SU-DHL-6 (cell line): ENCODE data around the gene CHRNA4.

Experiments used
- H2AFZ ChIP-seq: fragments of 200-600 bp; sonication (generic); 2 replicates; pipeline ENCODE4 v1.6.1; 2014; ENCODE audit warnings: low read depth, mild to moderate bottlenecking, moderate library complexity, mixed read lengths, antibody characterized with exemption, low read length; ENCODE audit not compliant: severe bottlenecking
- H3F3A ChIP-seq: fragments of 200-600 bp; shearing (Covaris generic); 2 replicates; pipeline ENCODE4 v1.6.0; 2016; ENCODE audit warnings: antibody characterized with exemption, mild to moderate bottlenecking; ENCODE audit not compliant: insufficient read depth
- H3K27ac ChIP-seq: fragments of 200-600 bp; sonication (generic); 2 replicates; pipeline ENCODE4 v1.5.1; 2016; ENCODE audit warnings: low read depth, mild to moderate bottlenecking, low read length, moderate library complexity, mixed read lengths
- H3K27me3 ChIP-seq: fragments of 200-600 bp; sonication (generic), shearing (Covaris generic); 2 replicates; pipeline ENCODE4 v1.6.0; 2014; ENCODE audit warnings: mild to moderate bottlenecking, low read length
- H3K36me3 ChIP-seq: fragments of 200-600 bp; sonication (generic); 2 replicates; pipeline ENCODE4 v1.6.1; 2014; ENCODE audit warnings: mild to moderate bottlenecking, low read length, mixed read lengths
- H3K4me2 ChIP-seq: fragments of 300-600, 200-600 bp; shearing (Covaris generic), sonication (generic); 2 replicates; pipeline ENCODE4 v1.6.0; 2014; ENCODE audit warnings: low read length, low read depth, mild to moderate bottlenecking; ENCODE audit not compliant: poor library complexity, severe bottlenecking
- H3K4me3 ChIP-seq: fragments of 200-600 bp; sonication (generic); 2 replicates; pipeline ENCODE4 v1.5.1; 2014; ENCODE audit warnings: antibody characterized with exemption, low read length, mild to moderate bottlenecking, mixed read lengths; ENCODE audit not compliant: insufficient read depth, poor library complexity, severe bottlenecking
- H3K79me2 ChIP-seq: fragments of 200-600 bp; sonication (generic); 2 replicates; pipeline ENCODE4 v1.6.1; 2014; ENCODE audit warnings: mild to moderate bottlenecking, low read length, moderate library complexity; ENCODE audit not compliant: insufficient read depth
- H3K9ac ChIP-seq: fragments of 200-600 bp; sonication (generic); 2 replicates; pipeline ENCODE4 v1.7.0; 2014; ENCODE audit warnings: mild to moderate bottlenecking, low read length
- H3K9me2 ChIP-seq: fragments of 200-600 bp; sonication (generic); replicated peaks from 2 replicates; pipeline ENCODE4 v1.6.1; 2014; ENCODE audit warnings: low read length; ENCODE audit not compliant: insufficient read depth
- H3K9me3 ChIP-seq: fragments of 200-600 bp; sonication (generic); 2 replicates; pipeline ENCODE4 v1.6.1; 2014; ENCODE audit warnings: low read length, mixed read lengths; ENCODE audit not compliant: insufficient read depth
- H4K20me1 ChIP-seq: fragments of 200-600 bp; sonication (generic); 2 replicates; pipeline ENCODE4 v1.6.1; 2014; ENCODE audit warnings: low read depth, mild to moderate bottlenecking, antibody characterized with exemption, low read length, moderate library complexity, mixed read lengths
- EZH2phosphoT487 ChIP-seq: fragments of 200-600 bp; sonication (generic), shearing (Covaris generic); conservative IDR thresholded peaks from 2 replicates; pipeline ENCODE4 v1.6.1; 2018; ENCODE audit warnings: mild to moderate bottlenecking, antibody characterized with exemption, low read length, moderate library complexity, mixed read lengths
- TF ChIP-seq, protein P1 (sequence below): fragments of 200-600 bp; sonication (generic); IDR thresholded peaks from one replicate; pipeline ENCODE4 v1.5.1; 2017; ENCODE audit warnings: antibody characterized with exemption, mild to moderate bottlenecking, low read length, moderate library complexity; ENCODE audit not compliant: insufficient read depth, poor library complexity, severe bottlenecking

CHRNA4 gene

DNA sequence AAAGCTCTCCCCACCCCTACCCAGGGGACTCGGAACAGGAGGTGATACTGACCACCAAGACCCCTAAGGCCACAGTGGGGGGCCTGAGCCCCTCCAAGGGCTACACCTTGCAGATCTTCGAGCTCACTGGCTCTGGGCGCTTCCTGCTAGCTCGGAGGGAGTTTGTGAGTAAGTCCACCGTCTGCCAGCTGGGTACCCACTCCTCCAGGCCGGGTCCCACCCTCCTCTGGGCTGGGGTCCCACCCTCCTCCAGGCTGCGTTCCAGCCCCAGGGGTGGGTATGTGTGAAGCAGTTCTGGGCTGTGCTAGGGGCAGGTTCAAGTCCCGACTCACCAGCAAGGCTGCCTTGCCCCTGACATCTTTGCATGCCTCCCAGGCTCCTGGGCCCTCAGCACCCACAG lies 55.8 kb downstream of the CHRNA4 start:
- H3K27me3 ChIP-seq = no peaks in the 10 kb centered on the region
- no peak overlapping the region for H3K9ac ChIP-seq
- no peaks in the 10 kb centered on the region for H3K9me2 ChIP-seq
- H3K4me3 ChIP-seq = no peak overlapping the region
- no peaks in the 10 kb centered on the region for H4K20me1 ChIP-seq
- no peaks in the 10 kb centered on the region for H3K79me2 ChIP-seq
- H3F3A ChIP-seq = no peaks in the 10 kb centered on the region
- H3K36me3 ChIP-seq = no peaks in the 10 kb centered on the region
- H3K9me3 ChIP-seq = no peaks in the 10 kb centered on the region
- TF ChIP-seq EZH2phosphoT487 = no peak
- TF ChIP-seq, protein P1, sequence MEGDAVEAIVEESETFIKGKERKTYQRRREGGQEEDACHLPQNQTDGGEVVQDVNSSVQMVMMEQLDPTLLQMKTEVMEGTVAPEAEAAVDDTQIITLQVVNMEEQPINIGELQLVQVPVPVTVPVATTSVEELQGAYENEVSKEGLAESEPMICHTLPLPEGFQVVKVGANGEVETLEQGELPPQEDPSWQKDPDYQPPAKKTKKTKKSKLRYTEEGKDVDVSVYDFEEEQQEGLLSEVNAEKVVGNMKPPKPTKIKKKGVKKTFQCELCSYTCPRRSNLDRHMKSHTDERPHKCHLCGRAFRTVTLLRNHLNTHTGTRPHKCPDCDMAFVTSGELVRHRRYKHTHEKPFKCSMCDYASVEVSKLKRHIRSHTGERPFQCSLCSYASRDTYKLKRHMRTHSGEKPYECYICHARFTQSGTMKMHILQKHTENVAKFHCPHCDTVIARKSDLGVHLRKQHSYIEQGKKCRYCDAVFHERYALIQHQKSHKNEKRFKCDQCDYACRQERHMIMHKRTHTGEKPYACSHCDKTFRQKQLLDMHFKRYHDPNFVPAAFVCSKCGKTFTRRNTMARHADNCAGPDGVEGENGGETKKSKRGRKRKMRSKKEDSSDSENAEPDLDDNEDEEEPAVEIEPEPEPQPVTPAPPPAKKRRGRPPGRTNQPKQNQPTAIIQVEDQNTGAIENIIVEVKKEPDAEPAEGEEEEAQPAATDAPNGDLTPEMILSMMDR = no peak
- no peak overlapping the region for H3K27ac ChIP-seq
- no peak overlapping the region for H3K4me2 ChIP-seq
- no peak overlapping the region for H2AFZ ChIP-seq

DNA sequence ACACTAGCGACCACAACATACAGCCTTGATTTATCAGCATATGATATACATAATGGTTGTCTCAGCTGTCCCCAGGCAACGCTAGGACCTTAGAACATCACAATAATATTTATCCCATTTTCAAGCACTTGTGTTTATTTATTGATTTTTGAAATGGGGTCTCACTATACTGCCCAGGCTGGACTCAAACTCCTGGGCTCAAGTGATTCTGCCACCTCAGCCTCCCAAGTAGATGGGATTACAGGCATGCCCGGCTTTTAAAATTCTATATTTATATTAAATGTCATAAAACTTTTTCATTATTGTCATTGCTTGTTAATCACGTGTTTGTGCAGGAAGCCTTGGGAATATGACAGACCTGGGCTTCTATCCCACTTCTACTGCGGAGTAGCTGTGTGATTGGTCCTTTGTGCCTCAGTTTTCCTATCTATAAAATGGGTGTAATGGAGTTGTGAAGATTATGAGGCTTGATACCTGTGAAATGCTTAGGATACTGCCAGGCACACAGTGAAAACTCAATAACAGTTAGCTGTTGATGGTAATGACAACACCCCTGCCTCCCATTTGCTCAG lies 58.0 kb downstream of the CHRNA4 start:
- Histone ChIP-seq H3K9me3 (no peaks in the 10 kb centered on the region), H2AFZ (no peak overlapping the region), H3K4me3 (no peak overlapping the region), H4K20me1 (no peaks in the 10 kb centered on the region), H3K4me2 (no peak overlapping the region), H3K9me2 (no peaks in the 10 kb centered on the region), H3K27me3 (no peaks in the 10 kb centered on the region), H3K27ac (no peak overlapping the region), H3K79me2 (no peaks in the 10 kb centered on the region), H3F3A (no peaks in the 10 kb centered on the region), H3K36me3 (no peaks in the 10 kb centered on the region), H3K9ac (no peak overlapping the region)
- TF ChIP-seq, protein P1 = no peak
- no peak for TF ChIP-seq EZH2phosphoT487

DNA sequence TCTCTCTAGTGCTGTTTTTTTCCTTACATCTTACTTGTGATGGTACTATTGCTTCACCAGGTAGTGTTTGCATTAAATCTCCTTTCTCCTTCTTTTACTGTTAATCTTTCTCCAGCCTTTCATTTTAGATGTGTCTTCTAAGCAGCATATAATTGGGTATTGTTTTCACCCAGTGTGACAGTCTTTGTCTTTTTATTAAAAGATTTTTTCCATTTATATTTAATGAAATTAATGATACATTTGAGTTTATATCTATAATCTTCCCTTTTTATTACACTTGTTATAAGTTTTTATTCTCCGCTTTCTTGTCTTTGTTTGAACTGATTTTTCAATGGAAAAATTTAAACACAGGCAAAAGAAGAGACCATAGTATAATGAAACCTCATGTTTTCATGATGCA lies 59.5 kb downstream of the CHRNA4 start:
- no peak overlapping the region for H3K27ac ChIP-seq
- no peaks in the 10 kb centered on the region for H3K27me3 ChIP-seq
- no peak overlapping the region for H3K4me2 ChIP-seq
- no peaks in the 10 kb centered on the region for H3K79me2 ChIP-seq
- H3K9me2 ChIP-seq = no peaks in the 10 kb centered on the region
- H3F3A ChIP-seq = no peaks in the 10 kb centered on the region
- no peaks in the 10 kb centered on the region for H4K20me1 ChIP-seq
- H2AFZ ChIP-seq = no peak overlapping the region
- H3K9me3 ChIP-seq = no peaks in the 10 kb centered on the region
- H3K36me3 ChIP-seq = no peaks in the 10 kb centered on the region
- TF ChIP-seq, protein P1 = no peak
- no peak for TF ChIP-seq EZH2phosphoT487
- no peak overlapping the region for H3K9ac ChIP-seq
- no peak overlapping the region for H3K4me3 ChIP-seq
